Hepatic stellate cell (primary cell): ENCODE measurements around the gene FLYWCH2.
"Not testable (repeated sequence)": the region's sequence is repeated elsewhere in the genome, so short reads cannot be mapped to it uniquely, and the experiment has no call there.

Experiments
- DNase-seq: peaks from one replicate; pipeline ENCODE4 v3.0.0; 2011; ENCODE audit warnings: low spot score

Gene FLYWCH2

GRCh38 chr16:2912330-2913199 is 29.6 kb downstream of the FLYWCH2 start:
- DNase-seq, result peak; percentile 64

- DNase-seq, result no peak
These were observed 30.6 kb downstream of the FLYWCH2 start for GRCh38 chr16:2913603-2914002.

GRCh38 chr16:2914233-2914632 is 31.2 kb downstream of the FLYWCH2 start:
- no peak for DNase-seq

GRCh38 chr16:2915196-2915929 is 32.3 kb downstream of the FLYWCH2 start:
- no peak for DNase-seq

GRCh38 chr16:2919511-2920255 is 36.7 kb downstream of the FLYWCH2 start:
- peak; percentile 59 for DNase-seq

- no peak for DNase-seq
These were observed 40.5 kb downstream of the FLYWCH2 start for GRCh38 chr16:2923481-2923880.

GRCh38 chr16:2924901-2925755 is 42.1 kb downstream of the FLYWCH2 start:
- no peak for DNase-seq

- no peak for DNase-seq
These were observed 43.1 kb downstream of the FLYWCH2 start for GRCh38 chr16:2925951-2926649.

GRCh38 chr16:2926650-2926999 is 43.6 kb downstream of the FLYWCH2 start:
- DNase-seq, result no peak

- peak; percentile 74 for DNase-seq
These were observed 44.1 kb downstream of the FLYWCH2 start for GRCh38 chr16:2927010-2927646.

GRCh38 chr16:2928151-2928550 is 45.1 kb downstream of the FLYWCH2 start:
- DNase-seq, result not testable (repeated sequence)

- no peak for DNase-seq
These were observed 45.8 kb downstream of the FLYWCH2 start for GRCh38 chr16:2928796-2929195.

GRCh38 chr16:2929693-2930092 is 46.7 kb downstream of the FLYWCH2 start:
- DNase-seq, result no peak

- no peak for DNase-seq
These were observed 47.2 kb downstream of the FLYWCH2 start for GRCh38 chr16:2930236-2930635.

- not testable (repeated sequence) for DNase-seq
These were observed 48.4 kb downstream of the FLYWCH2 start for GRCh38 chr16:2931231-2931914.

- no peak for DNase-seq
These were observed 50.1 kb downstream of the FLYWCH2 start for GRCh38 chr16:2933136-2933535.

- DNase-seq, result no peak
These were observed 50.7 kb downstream of the FLYWCH2 start for GRCh38 chr16:2933701-2934100.

GRCh38 chr16:2934450-2934849 is 51.4 kb downstream of the FLYWCH2 start:
- no peak for DNase-seq

- DNase-seq, result no peak
These were observed 53.5 kb downstream of the FLYWCH2 start for GRCh38 chr16:2936436-2937011.

- DNase-seq, result no peak
These were observed 54.2 kb downstream of the FLYWCH2 start for GRCh38 chr16:2937170-2937569.
